Measurements from ENCODE around the gene SH3D21. TPM values are rescaled to one million over a fixed set of nuclear protein-coding genes. Genes with fewer than 3 reads are reported as not detected.

The SH3D21 gene
- total RNA-seq, 1 experiment from 2014 or later = 18.3 TPM

DNA sequence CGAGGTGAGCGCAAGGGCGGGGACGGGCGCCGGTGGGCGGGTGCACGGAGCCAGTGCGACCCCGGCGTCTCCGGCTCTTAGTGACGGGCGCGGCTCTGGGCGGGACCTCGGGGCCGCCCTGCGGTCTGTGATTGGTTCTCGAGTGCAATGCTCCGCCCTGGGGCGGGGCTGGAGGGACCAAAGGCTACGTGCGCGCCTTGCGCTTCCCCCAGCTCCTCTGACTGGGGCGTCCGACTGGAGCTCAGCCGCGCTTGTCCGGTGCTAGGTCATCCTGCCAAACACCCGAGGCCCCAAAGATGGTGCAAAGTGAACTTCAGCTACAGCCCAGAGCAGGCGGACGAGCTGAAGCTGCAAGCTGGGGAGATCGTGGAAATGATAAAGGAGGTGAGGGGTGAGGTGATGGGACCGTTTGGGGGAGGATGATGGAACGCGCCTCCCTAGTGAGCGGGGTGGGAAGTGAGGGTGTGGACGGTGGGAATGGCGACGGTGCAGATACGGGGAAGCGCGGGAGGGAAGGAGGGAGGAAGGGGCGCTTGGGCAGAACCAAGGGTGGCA lies 811 bp downstream of the SH3D21 start:
- Histone ChIP-seq H4K91ac (ENCODE audit: insufficient read length, low read depth, low read length) (no peak overlapping the region), H3K9ac (ENCODE audit: extremely low read depth, insufficient read length, low read length) (peak overlapping the region; percentile 32), H2AFZ (ENCODE audit: low read length) (no peak overlapping the region), H4K5ac (ENCODE audit: insufficient read length, low read depth, low read length) (no peak overlapping the region), H3K79me1 (ENCODE audit: insufficient read depth, low read depth, low read length, poor library complexity, severe bottlenecking) (no peaks in the 10 kb centered on the region), H3K4me1 (ENCODE audit: insufficient read depth, low read length) (peaks cover 3% of the 10 kb centered on the region; the same call in 1 of the 2 replicates), H3K9me3 (ENCODE audit: control insufficient read depth, low read depth, low read length) (no peaks in the 10 kb centered on the region), H2BK5ac (ENCODE audit: insufficient read length, low read length) (no peak overlapping the region), H2BK12ac (ENCODE audit: insufficient read length, low read depth, low read length) (no peak overlapping the region), H3K56ac (ENCODE audit: insufficient read length, low read depth, low read length) (no peak overlapping the region), H2AK5ac (ENCODE audit: insufficient read length, low read length) (no peak overlapping the region), H4K20me1 (ENCODE audit: control insufficient read depth, insufficient read depth, insufficient read length) (no peaks in the 10 kb centered on the region), H3K27ac (ENCODE audit: insufficient read length, low read depth, low read length) (no peak overlapping the region), H3K14ac (ENCODE audit: insufficient read depth, low read length) (no peak overlapping the region), H4K8ac (replicated peaks; ENCODE audit: insufficient read length, low read depth, low read length) (no peak overlapping the region), H2BK15ac (ENCODE audit: low read depth, low read length) (no peak overlapping the region; the same call in 1 of the 2 replicates), H3K23me2 (ENCODE audit: insufficient read length, low read depth, low read length, poor library complexity, severe bottlenecking) (peaks cover 8% of the 10 kb centered on the region), H3K79me2 (ENCODE audit: insufficient read depth, low read length) (no peaks in the 10 kb centered on the region), H2BK120ac (ENCODE audit: low read depth, low read length, poor library complexity, severe bottlenecking) (no peak overlapping the region), H3K18ac (ENCODE audit: insufficient read length, low read depth, low read length) (no peak overlapping the region), H3K4me2 (ENCODE audit: insufficient read depth, insufficient read length, low read length) (peak overlapping the region; percentile 90), H3T11ph (ENCODE audit: low read length) (no peak overlapping the region), H3K4ac (ENCODE audit: low read depth, low read length) (no peak overlapping the region), H3K23ac (ENCODE audit: insufficient read length, low read depth, low read length) (no peak overlapping the region), H3K27me3 (ENCODE audit: insufficient read depth, low read length) (no peaks in the 10 kb centered on the region), H2BK20ac (ENCODE audit: low read depth, low read length, poor library complexity, severe bottlenecking) (no peak overlapping the region)
- Mint-ChIP-seq H3K4me3 (peak overlapping the region; percentile 91 to 92), H3K27ac (peak overlapping the region in 2 of 3 experiments; percentile 33 to 94; a peak in 4 of 7 replicates), H3K9me3 (no peaks in the 10 kb centered on the region), H3K27me3 (ENCODE audit: low read depth) (no peaks in the 10 kb centered on the region; the same call in 1 of the 2 replicates), H3K4me1 (peaks cover 16 to 19% of the 10 kb centered on the region in 2 experiments), H3K36me3 (ENCODE audit: insufficient read depth in 1 of 3, low read depth in 3 of 3) (peaks cover 20 to 57% (median 56%) of the 10 kb centered on the region in 3 experiments)
- whole genome bisulfite sequencing (ENCODE audit: extremely low coverage, insufficient read length, low lambda C conversion rate) = no CpG with 5 or more reads among the region's 46 CpGs
- peak; percentile 95 for DNase-seq
- TF ChIP-seq CTCF (conservative IDR thresholded peaks at IDR 0.05) = no peak

All from H9 (cell line).